ENCODE data around the gene BCL2L1. TPM values are rescaled to one million over a fixed set of nuclear protein-coding genes. Genes with fewer than 3 reads are reported as not detected.

Gene BCL2L1
- total and polyA plus RNA-seq, 10 of the 15 experiments (the other 5 are each of a cell fraction or from before 2014, with no cell fraction given): 0.63 to 67.7 (median 43.6) TPM

GRCh38 chr20:31632548-31633338 lies 89.9 kb downstream of the BCL2L1 start:
- no peak for ATAC-seq
- H3K4me2 ChIP-seq (ENCODE audit: control insufficient read depth, insufficient read depth): no peak overlapping the region
- H3K9ac ChIP-seq (ENCODE audit: control insufficient read depth, insufficient read depth, low read length): no peak overlapping the region
- ChIA-PET POLR2A (interaction anchor here (1.0 to 1.4 kb wide), 2 partner anchors 8 to 91 kb away, joined by 4 to 13 read pairs; no protein-coding TSS in a partner anchor), CTCF (interaction anchor here (0.6 to 4.7 kb wide), 9 partner anchors 14 to 117 kb away, joined by 3 to 85 read pairs (median 9); partner anchors contain the start of gene BCL2L1), RAD21 (ENCODE audit: unreplicated experiment) (interaction anchor here (0.8 to 4.3 kb wide), 3 partner anchors 20 to 91 kb away, joined by 4 to 46 read pairs (median 4); no protein-coding TSS in a partner anchor), SMC1A (ENCODE audit: uncharacterized antibody, unreplicated experiment) (interaction anchor here (0.8 to 5.8 kb wide), 4 partner anchors 28 to 182 kb away, joined by 3 to 34 read pairs (median 18); partner anchors contain the start of gene BCL2L1)
- in situ Hi-C loops (cut with MboI): no loop called here
- no peak for FAIRE-seq
- intact Hi-C loops (cut with micrococcal nuclease; ENCODE audit: unreplicated experiment): no loop called here
- H3K4me3 ChIP-seq: no peak overlapping the region
- no peak overlapping the region for H3K27ac ChIP-seq (ENCODE audit: control insufficient read depth, insufficient read depth)
- H3K4me1 ChIP-seq (ENCODE audit: control insufficient read depth, insufficient read depth, low read length): no peaks in the 10 kb centered on the region
- no TSS peak for BruUV-seq (replicated peaks)
- DNase-seq (ENCODE audit: low read depth, low spot score): no peak
- no peak overlapping the region for H2AFZ ChIP-seq (ENCODE audit: control insufficient read depth, low read depth, low read length)
- WGBS (ENCODE audit: insufficient coverage, insufficient replicate concordance, low lambda C conversion rate, missing lambda C conversion rate): 79% methylated on average over 40 of the region's 40 CpGs
- H3K27me3 ChIP-seq (replicated peaks in 1 of 2; ENCODE audit: control insufficient read depth in 2 of 2, insufficient read depth in 2 of 2, low read length in 1 of 2): no peaks in the 10 kb centered on the region
- H3K79me2 ChIP-seq (ENCODE audit: control insufficient read depth, insufficient read depth, low read length): no peaks in the 10 kb centered on the region
- no peaks in the 10 kb centered on the region for H4K20me1 ChIP-seq (ENCODE audit: control insufficient read depth, insufficient read depth)
- H3K9me3 ChIP-seq (replicated peaks; ENCODE audit: control insufficient read depth, insufficient read depth, low read length): no peaks in the 10 kb centered on the region
- H3K36me3 ChIP-seq (ENCODE audit: control insufficient read depth in 2 of 2, insufficient read depth in 2 of 2, low read length in 1 of 2): no peaks in the 10 kb centered on the region
- no peak for TF ChIP-seq CBX3 (IDR thresholded peaks at IDR 0.05; ENCODE audit: borderline replicate concordance, low read depth)
- TF ChIP-seq ELK1 (IDR thresholded peaks at IDR 0.05; ENCODE audit: low read depth, low read length): no peak
- no peak for TF ChIP-seq PAX8 (IDR thresholded peaks at IDR 0.05)
- no peak for TF ChIP-seq BCL11A (IDR thresholded peaks at IDR 0.05; ENCODE audit: low read depth, low read length)
- TF ChIP-seq MTA3 (IDR thresholded peaks at IDR 0.05; ENCODE audit: borderline replicate concordance, low read length): no peak
- no peak for TF ChIP-seq JUNB (IDR thresholded peaks at IDR 0.05)
- no peak for TF ChIP-seq SUPT20H (IDR thresholded peaks at IDR 0.05; ENCODE audit: borderline replicate concordance, control insufficient read depth, low read depth, low read length)
- no peak for TF ChIP-seq FOXM1 (IDR thresholded peaks at IDR 0.05; ENCODE audit: low read depth, low read length)
- TF ChIP-seq USF1 (IDR thresholded peaks at IDR 0.05; ENCODE audit: borderline replicate concordance, extremely low read length, insufficient read depth, low read depth, low read length): no peak
- no peak for TF ChIP-seq PBX3 (IDR thresholded peaks at IDR 0.05; ENCODE audit: insufficient replicate concordance, low read depth, low read length)
- no peak for TF ChIP-seq DPF2 (IDR thresholded peaks at IDR 0.05)
- no peak for TF ChIP-seq RBBP5 (conservative IDR thresholded peaks at IDR 0.05)
- no peak for TF ChIP-seq SMAD5 (IDR thresholded peaks at IDR 0.05; ENCODE audit: low read depth)
- TF ChIP-seq MAX (IDR thresholded peaks at IDR 0.05; ENCODE audit: low read depth, low read length): no peak
- no peak for TF ChIP-seq HDGF (IDR thresholded peaks at IDR 0.05)
- TF ChIP-seq SREBF2 (IDR thresholded peaks at IDR 0.05; ENCODE audit: low read length): no peak
- no peak for TF ChIP-seq ZBTB11 (CRISPR knock-in tag; IDR thresholded peaks at IDR 0.05)
